GM11168 (cell line): ENCODE data around the gene LTB.

Experiments
- in situ Hi-C: fragments of 300-500 bp; cut with MboI; formaldehyde crosslinking; loops from one replicate; pipeline ENCODE4 v1.12.0; 2022; ENCODE audit warnings: low sequenced_read_pairs; ENCODE audit not compliant: unreplicated experiment

The LTB gene

GRCh38 chr6:31576897-31577578 is 5.2 kb downstream of the LTB start:
- in situ Hi-C loops: no loop called here

GRCh38 chr6:31575952-31576685 is 6.1 kb downstream of the LTB start:
- in situ Hi-C loops: no loop called here

GRCh38 chr6:31575335-31575901 is 6.8 kb downstream of the LTB start, which contains the start of gene TNF:
TSS of gene TNF (plus strand) at chr6:31575565. CDS start at chr6:31575742, 177 bp downstream.
- in situ Hi-C loops: no loop called here

- in situ Hi-C loops: no loop called here
Observed at GRCh38 chr6:31574106-31575061, 7.8 kb downstream of the LTB start.

- in situ Hi-C loops: no loop called here
Observed at GRCh38 chr6:31573239-31574105, 8.8 kb downstream of the LTB start.

GRCh38 chr6:31572041-31572911 is 9.9 kb downstream of the LTB start, which contains the start of gene LTA:
TSS of gene LTA (plus strand) at chr6:31572289. CDS start at chr6:31572743, 454 bp downstream.
- in situ Hi-C loops: no loop called here

- in situ Hi-C loops: no loop called here
Observed at GRCh38 chr6:31569861-31570536, 12.2 kb downstream of the LTB start.

GRCh38 chr6:31568537-31568961 is 13.7 kb downstream of the LTB start:
- in situ Hi-C loops: no loop called here

- in situ Hi-C loops: no loop called here
Observed at GRCh38 chr6:31567531-31568370, 14.5 kb downstream of the LTB start.

- in situ Hi-C loops: no loop called here
Observed at GRCh38 chr6:31560697-31561058, 21.5 kb downstream of the LTB start.

- in situ Hi-C loops: no loop called here
Observed at GRCh38 chr6:31559958-31560696, 22.1 kb downstream of the LTB start.

- in situ Hi-C loops: no loop called here
Observed at GRCh38 chr6:31559606-31559957, 22.6 kb downstream of the LTB start.

GRCh38 chr6:31558631-31559500 is 23.4 kb downstream of the LTB start:
- in situ Hi-C loops: no loop called here

- in situ Hi-C loops: no loop called here
Observed at GRCh38 chr6:31558318-31558625, 24.0 kb downstream of the LTB start.

GRCh38 chr6:31557443-31558317 is 24.5 kb downstream of the LTB start:
- in situ Hi-C loops: no loop called here
